Panc1 (cell line): ENCODE data around the gene NBEAL2. TPM values are rescaled to one million over a fixed set of nuclear protein-coding genes. Genes with fewer than 3 reads are reported as not detected.
"Not testable (repeated sequence)": the region's sequence is repeated elsewhere in the genome, so short reads cannot be mapped to it uniquely, and the experiment has no call there.

Experiments used
- ATAC-seq: fragments of 200-7000 bp; cut with Tn5 transposase; 2 replicates; pipeline ENCODE4 v1.9.1; 2020; ENCODE audit warnings: mild to moderate bottlenecking, moderate library complexity
- BruUV-seq: library from RNA; stranded (reverse); fragments of 400-500 nt; replicated peaks from 2 replicates; lab custom pipeline; 2021; lab: Mats Ljungman, UMichigan
- CTCF ChIA-PET: fragments of 300-600 bp; sonication (Branson Sonifier 250); formaldehyde crosslinking; loops from one replicate; lab custom pipeline; 2022; ENCODE audit warnings: antibody characterized with exemption; lab: Charles Lee
- POLR2A ChIA-PET: fragments of 300-600 bp; sonication (Branson Sonifier 250); formaldehyde crosslinking; loops from one replicate; lab custom pipeline; 2022; ENCODE audit warnings: antibody characterized with exemption; lab: Charles Lee
- DNase-seq: peaks from one replicate; pipeline ENCODE4 v3.0.0-alpha.2; 2010; ENCODE audit warnings: low read depth, low spot score
- H3K27ac ChIP-seq: 2 replicates; pipeline ENCODE4 v1.5.1; 2011; ENCODE audit warnings: mild to moderate bottlenecking, low read length, inconsistent platforms
- H3K27me3 ChIP-seq: fragments of 200-500 bp; sonication (Bioruptor generic); 2 replicates; pipeline ENCODE4 v1.6.0; 2014; ENCODE audit warnings: low read length, inconsistent platforms; ENCODE audit not compliant: control insufficient read depth, insufficient read depth
- H3K36me3 ChIP-seq: fragments of 200-500 bp; sonication (Bioruptor generic); 2 replicates; pipeline ENCODE4 v1.5.1; 2014; ENCODE audit warnings: inconsistent platforms, mild to moderate bottlenecking, low read length, moderate library complexity; ENCODE audit not compliant: control insufficient read depth, insufficient read depth
- H3K4me1 ChIP-seq: 2 replicates; pipeline ENCODE4 v1.5.1; 2011; ENCODE audit warnings: inconsistent platforms, mild to moderate bottlenecking, low read length, moderate library complexity; ENCODE audit not compliant: control insufficient read depth, insufficient read depth
- H3K4me3 ChIP-seq, 2 experiments: 2 replicates each; pipeline ENCODE4 v1.5.1; 2011 to 2012; ENCODE audit warnings: low read depth in 2 of 2, low read length in 2 of 2, mild to moderate bottlenecking in 2 of 2, inconsistent platforms in 1 of 2, moderate library complexity in 1 of 2
- H3K9me3 ChIP-seq: fragments of 200-500 bp; sonication (Bioruptor generic); 2 replicates; pipeline ENCODE4 v1.5.1; 2014; ENCODE audit warnings: low read depth, mild to moderate bottlenecking, inconsistent platforms, low read length, moderate library complexity; ENCODE audit not compliant: control insufficient read depth, insufficient read depth
- POLR2AphosphoS5 ChIP-seq: IDR thresholded peaks from 2 replicates; pipeline ENCODE4 v1.6.1; 2012; ENCODE audit warnings: mild to moderate bottlenecking, low read depth, low read length, moderate library complexity
- SIN3A ChIP-seq: IDR thresholded peaks from 2 replicates; pipeline ENCODE4 v1.6.1; 2012; ENCODE audit warnings: low read depth, mild to moderate bottlenecking, low read length, moderate library complexity, borderline replicate concordance; ENCODE audit not compliant: insufficient read depth
- TCF7L2 ChIP-seq: IDR thresholded peaks from 2 replicates; pipeline ENCODE4 v1.6.1; 2011; ENCODE audit warnings: mild to moderate bottlenecking, low read depth, low read length, inconsistent platforms
- in situ Hi-C: cut with HindIII; loops from 2 replicates; pipeline ENCODE4 v1.10.0; 2016; ENCODE audit warnings: low sequenced_read_pairs, low pct_unique_long_range_greater_than_20kb
- intact Hi-C: fragments of 100-400 bp; cut with micrococcal nuclease; formaldehyde crosslinking; loops from one replicate; pipeline ENCODE4 v1.10.0; 2022; ENCODE audit not compliant: unreplicated experiment
- total RNA-seq: library from RNA; stranded (reverse); gene quantifications from one replicate; pipeline ENCODE4 v1.2.1, GENCODE V29; 2021; ENCODE audit not compliant: unreplicated experiment
- TF ChIP-seq, protein P1 (sequence below): fragments of 450-650 bp; IDR thresholded peaks from 2 replicates; pipeline ENCODE4 v1.5.1; 2017; ENCODE audit warnings: mild to moderate bottlenecking
- TF ChIP-seq, protein P2 (sequence below), 2 experiments: IDR thresholded peaks; 2 replicates each; pipeline ENCODE4 v1.6.1; 2011 to 2012; ENCODE audit warnings: low read depth in 2 of 2, control low read depth in 1 of 2, low read length in 1 of 2, mild to moderate bottlenecking in 1 of 2, moderate library complexity in 1 of 2; ENCODE audit not compliant: insufficient read depth in 1 of 2

Gene NBEAL2
- total RNA-seq, 1 experiment from 2014 or later: 38.8 TPM

DNA sequence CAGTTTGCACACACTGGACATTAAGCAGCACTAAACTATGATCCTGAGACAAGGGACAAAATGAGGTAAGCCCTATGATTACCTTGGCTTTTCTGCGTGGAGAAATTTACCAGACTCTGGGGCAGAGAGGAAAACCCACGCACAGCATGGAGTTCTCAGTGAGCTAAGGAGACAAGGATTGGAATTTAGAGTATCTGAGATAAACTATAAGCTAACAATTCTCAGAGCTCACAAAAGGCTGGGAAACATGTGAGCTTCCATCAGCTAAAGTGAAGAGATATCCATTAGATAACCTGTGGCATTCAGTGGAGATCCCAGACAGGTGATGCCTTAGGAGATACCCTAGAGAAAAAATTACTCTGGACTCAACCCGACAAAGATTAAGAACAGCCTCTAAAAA lies 48.7 kb downstream of the NBEAL2 start:
- Histone ChIP-seq H3K4me1 (no peaks in the 10 kb centered on the region), H3K9me3 (no peaks in the 10 kb centered on the region), H3K36me3 (no peaks in the 10 kb centered on the region), H3K4me3 (no peak overlapping the region), H3K27me3 (no peaks in the 10 kb centered on the region), H3K27ac (no peak overlapping the region)
- no peak for ATAC-seq
- intact Hi-C loops (no loop called here), in situ Hi-C loops (no loop called here)
- DNase-seq: no peak
- no TSS peak for BruUV-seq
- CTCF ChIA-PET: no interaction called here
- TF ChIP-seq POLR2AphosphoS5: no peak
- TF ChIP-seq, protein P1, sequence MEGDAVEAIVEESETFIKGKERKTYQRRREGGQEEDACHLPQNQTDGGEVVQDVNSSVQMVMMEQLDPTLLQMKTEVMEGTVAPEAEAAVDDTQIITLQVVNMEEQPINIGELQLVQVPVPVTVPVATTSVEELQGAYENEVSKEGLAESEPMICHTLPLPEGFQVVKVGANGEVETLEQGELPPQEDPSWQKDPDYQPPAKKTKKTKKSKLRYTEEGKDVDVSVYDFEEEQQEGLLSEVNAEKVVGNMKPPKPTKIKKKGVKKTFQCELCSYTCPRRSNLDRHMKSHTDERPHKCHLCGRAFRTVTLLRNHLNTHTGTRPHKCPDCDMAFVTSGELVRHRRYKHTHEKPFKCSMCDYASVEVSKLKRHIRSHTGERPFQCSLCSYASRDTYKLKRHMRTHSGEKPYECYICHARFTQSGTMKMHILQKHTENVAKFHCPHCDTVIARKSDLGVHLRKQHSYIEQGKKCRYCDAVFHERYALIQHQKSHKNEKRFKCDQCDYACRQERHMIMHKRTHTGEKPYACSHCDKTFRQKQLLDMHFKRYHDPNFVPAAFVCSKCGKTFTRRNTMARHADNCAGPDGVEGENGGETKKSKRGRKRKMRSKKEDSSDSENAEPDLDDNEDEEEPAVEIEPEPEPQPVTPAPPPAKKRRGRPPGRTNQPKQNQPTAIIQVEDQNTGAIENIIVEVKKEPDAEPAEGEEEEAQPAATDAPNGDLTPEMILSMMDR: no peak
- TF ChIP-seq, protein P2, sequence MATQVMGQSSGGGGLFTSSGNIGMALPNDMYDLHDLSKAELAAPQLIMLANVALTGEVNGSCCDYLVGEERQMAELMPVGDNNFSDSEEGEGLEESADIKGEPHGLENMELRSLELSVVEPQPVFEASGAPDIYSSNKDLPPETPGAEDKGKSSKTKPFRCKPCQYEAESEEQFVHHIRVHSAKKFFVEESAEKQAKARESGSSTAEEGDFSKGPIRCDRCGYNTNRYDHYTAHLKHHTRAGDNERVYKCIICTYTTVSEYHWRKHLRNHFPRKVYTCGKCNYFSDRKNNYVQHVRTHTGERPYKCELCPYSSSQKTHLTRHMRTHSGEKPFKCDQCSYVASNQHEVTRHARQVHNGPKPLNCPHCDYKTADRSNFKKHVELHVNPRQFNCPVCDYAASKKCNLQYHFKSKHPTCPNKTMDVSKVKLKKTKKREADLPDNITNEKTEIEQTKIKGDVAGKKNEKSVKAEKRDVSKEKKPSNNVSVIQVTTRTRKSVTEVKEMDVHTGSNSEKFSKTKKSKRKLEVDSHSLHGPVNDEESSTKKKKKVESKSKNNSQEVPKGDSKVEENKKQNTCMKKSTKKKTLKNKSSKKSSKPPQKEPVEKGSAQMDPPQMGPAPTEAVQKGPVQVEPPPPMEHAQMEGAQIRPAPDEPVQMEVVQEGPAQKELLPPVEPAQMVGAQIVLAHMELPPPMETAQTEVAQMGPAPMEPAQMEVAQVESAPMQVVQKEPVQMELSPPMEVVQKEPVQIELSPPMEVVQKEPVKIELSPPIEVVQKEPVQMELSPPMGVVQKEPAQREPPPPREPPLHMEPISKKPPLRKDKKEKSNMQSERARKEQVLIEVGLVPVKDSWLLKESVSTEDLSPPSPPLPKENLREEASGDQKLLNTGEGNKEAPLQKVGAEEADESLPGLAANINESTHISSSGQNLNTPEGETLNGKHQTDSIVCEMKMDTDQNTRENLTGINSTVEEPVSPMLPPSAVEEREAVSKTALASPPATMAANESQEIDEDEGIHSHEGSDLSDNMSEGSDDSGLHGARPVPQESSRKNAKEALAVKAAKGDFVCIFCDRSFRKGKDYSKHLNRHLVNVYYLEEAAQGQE (IDR thresholded peaks at IDR 0.05; ENCODE audit: insufficient read depth in 1 of 2, low read depth in 2 of 2, low read length in 1 of 2): no peak
- no peak for TF ChIP-seq SIN3A
- TF ChIP-seq TCF7L2: no peak
- POLR2A ChIA-PET: no interaction called here

DNA sequence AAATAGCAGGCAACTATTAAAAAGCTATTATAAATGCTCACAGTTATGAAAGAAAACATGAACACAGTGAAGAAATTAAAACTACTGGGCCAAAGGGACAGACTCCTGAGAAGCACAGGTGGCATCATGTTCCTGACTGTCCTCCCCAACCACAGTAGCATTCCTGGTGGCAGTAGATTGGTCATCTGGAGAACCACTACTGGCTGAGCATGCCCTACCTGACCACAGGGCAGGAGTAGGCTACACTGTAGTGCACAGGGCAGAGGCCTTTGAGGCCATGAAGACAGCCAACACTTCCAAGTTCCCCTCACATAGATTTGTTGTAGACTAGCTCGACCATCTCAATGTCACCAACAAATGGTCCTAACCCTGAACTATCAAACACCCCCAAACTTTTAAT lies 49.2 kb downstream of the NBEAL2 start:
- no peaks in the 10 kb centered on the region for H3K27me3 ChIP-seq
- H3K9me3 ChIP-seq: no peaks in the 10 kb centered on the region
- no peaks in the 10 kb centered on the region for H3K4me1 ChIP-seq
- CTCF ChIA-PET: no interaction called here
- TF ChIP-seq SIN3A (no peak), POLR2AphosphoS5 (no peak), TCF7L2 (no peak)
- TF ChIP-seq, protein P1: no peak
- TF ChIP-seq, protein P2 (IDR thresholded peaks at IDR 0.05; ENCODE audit: insufficient read depth in 1 of 2, low read depth in 2 of 2, low read length in 1 of 2): no peak
- POLR2A ChIA-PET: no interaction called here
- no peak for ATAC-seq
- no peak overlapping the region for H3K4me3 ChIP-seq
- intact Hi-C loops (no loop called here), in situ Hi-C loops (no loop called here)
- no peaks in the 10 kb centered on the region for H3K36me3 ChIP-seq
- DNase-seq: no peak
- H3K27ac ChIP-seq: no peak overlapping the region; the same call in 1 of the 2 replicates
- BruUV-seq: no TSS peak

DNA sequence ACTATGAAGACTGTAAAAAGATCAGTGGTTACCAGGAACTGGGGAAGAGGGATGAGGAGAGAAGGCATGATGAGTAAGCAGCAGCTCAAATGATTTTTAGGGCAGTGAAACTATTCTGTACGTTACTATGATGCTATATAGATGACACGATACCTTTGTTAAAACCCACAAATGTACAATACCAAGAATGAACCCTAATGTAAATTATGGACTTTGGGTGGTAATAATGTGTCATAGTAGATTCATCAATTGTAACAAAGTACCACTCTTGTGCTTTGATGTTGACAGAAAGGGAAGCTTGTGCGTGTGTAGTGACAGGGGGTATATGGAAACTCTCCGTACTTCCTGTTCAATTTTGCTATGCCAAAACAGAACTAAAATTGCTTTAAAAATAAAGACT lies 51.6 kb downstream of the NBEAL2 start:
- H3K4me3 ChIP-seq, intact Hi-C loops, CTCF ChIA-PET, H3K27me3 ChIP-seq, BruUV-seq, H3K27ac ChIP-seq, DNase-seq, ATAC-seq, H3K4me1 ChIP-seq, POLR2A ChIA-PET, H3K9me3 ChIP-seq, H3K36me3 ChIP-seq, in situ Hi-C loops: not testable (repeated sequence)
